ENCODE data around the gene BAHCC1. TPM values are rescaled to one million over a fixed set of nuclear protein-coding genes. Genes with fewer than 3 reads are reported as not detected.

Gene BAHCC1
- total and polyA plus RNA-seq, 2 of the 8 experiments (the other 6 are each of a cell fraction or from before 2014, with no cell fraction given), result 0.26 to 0.58 TPM

- H3K79me1 ChIP-seq (ENCODE audit: low read depth, low read length), result no peaks in the 10 kb centered on the region
- no peak overlapping the region for H3K23ac ChIP-seq (ENCODE audit: insufficient read length)
- no peak overlapping the region for H3K4me3 ChIP-seq (ENCODE audit: extremely low read depth in 1 of 4, insufficient read depth in 2 of 4, low read depth in 3 of 4, low read length in 4 of 4)
- WGBS, 2 experiments (ENCODE audit: extremely low coverage in 1 of 2, insufficient coverage in 1 of 2, insufficient read length in 1 of 2, insufficient replicate concordance in 2 of 2, low coverage in 1 of 2, low lambda C conversion rate in 2 of 2, missing lambda C conversion rate in 1 of 2), result 87% methylated on average over 45 of the region's 50 CpGs; no CpG with 5 or more reads in 1 of the 2 experiments
- 0 out of 2 replicates have a peak overlapping the region, but pooled peaks have one; percentile 27 for H2BK12ac ChIP-seq (ENCODE audit: low read depth, low read length)
- POLR2A ChIA-PET (ENCODE audit: partially characterized antibody), result interaction anchor here (0.6 to 1.4 kb wide), 3 partner anchors 20 to 52 kb away, joined by 3 to 6 read pairs (median 4); no protein-coding TSS in a partner anchor
- no peak overlapping the region for H2AFZ ChIP-seq (ENCODE audit: low read length)
- no peak overlapping the region for H2BK120ac ChIP-seq (replicated peaks; ENCODE audit: low read depth, low read length)
- H3K79me2 ChIP-seq (ENCODE audit: control insufficient read depth in 1 of 2, insufficient read depth in 2 of 2, low read length in 2 of 2), result no peaks in the 10 kb centered on the region
- TF ChIP-seq EGR1 (IDR thresholded peaks at IDR 0.05; ENCODE audit: borderline replicate concordance, low read depth, low read length) (peak; percentile 49; the same call in 1 of the 2 replicates), CTBP2 (IDR thresholded peaks at IDR 0.05; ENCODE audit: borderline replicate concordance, insufficient read depth, insufficient read length, low read length) (no peak)
- H4K91ac ChIP-seq (replicated peaks; ENCODE audit: insufficient read length, low read length), result no peak overlapping the region
- H4K8ac ChIP-seq (ENCODE audit: extremely low read depth, insufficient read depth, low read length), result no peak overlapping the region; the same call in 1 of the 2 replicates
- DNase-seq (ENCODE audit: low read depth in 1 of 2, low spot score in 2 of 2) (peak in 1 of 2 experiments; percentile 53), FAIRE-seq (no peak)
- H3K9me3 ChIP-seq (ENCODE audit: insufficient read depth in 2 of 2, low read depth in 1 of 2, low read length in 1 of 2), result no peaks in the 10 kb centered on the region
- H3K4me2 ChIP-seq (ENCODE audit: insufficient read depth in 1 of 2, low read depth in 2 of 2, low read length in 2 of 2), result no peak overlapping the region
- no peak overlapping the region; the same call in 1 of the 2 replicates for H2AK5ac ChIP-seq (ENCODE audit: low read depth, low read length)
- CTCF ChIA-PET (ENCODE audit: partially characterized antibody), result interaction anchor here (0.6 to 4.8 kb wide), 8 partner anchors 9 to 57 kb away, joined by 3 to 39 read pairs (median 6); no protein-coding TSS in a partner anchor
- 0 out of 2 replicates have a peak overlapping the region, but pooled peaks have one; percentile 35 for H2BK5ac ChIP-seq (ENCODE audit: low read depth, low read length)
- no peaks in the 10 kb centered on the region for H3K27me3 ChIP-seq (replicated peaks in 1 of 4; ENCODE audit: control insufficient read depth in 3 of 4, extremely low read depth in 1 of 4, insufficient read depth in 3 of 4, low read length in 3 of 4)
- peaks cover 0 to 8% (median 3%) of the 10 kb centered on the region in 4 experiments; a peak in 4 of 7 replicates for H3K4me1 ChIP-seq (replicated peaks in 1 of 4; ENCODE audit: control insufficient read depth in 3 of 4, insufficient read depth in 4 of 4, low read length in 3 of 4)
- no peaks in the 10 kb centered on the region for H3K23me2 ChIP-seq (ENCODE audit: low read depth, low read length)
- H3K14ac ChIP-seq (ENCODE audit: insufficient read length), result no peak overlapping the region
- no peak overlapping the region for H3K27ac ChIP-seq (ENCODE audit: low read depth, low read length)
- no peak overlapping the region for H3K56ac ChIP-seq (replicated peaks; ENCODE audit: insufficient read length, low read depth, low read length)
- H3K4ac ChIP-seq (replicated peaks; ENCODE audit: insufficient read length, low read depth, low read length), result no peak overlapping the region
- no peaks in the 10 kb centered on the region for H4K20me1 ChIP-seq (replicated peaks in 1 of 2; ENCODE audit: control insufficient read depth in 1 of 2, insufficient read depth in 2 of 2, low read length in 2 of 2)
- H3K18ac ChIP-seq (ENCODE audit: extremely low read depth, low read length), result peak overlapping the region; percentile 48; the same call in 1 of the 2 replicates
- H3K36me3 ChIP-seq (ENCODE audit: control insufficient read depth in 2 of 4, insufficient read depth in 4 of 4, low read length in 3 of 4), result no peaks in the 10 kb centered on the region
- no peak overlapping the region for H2BK20ac ChIP-seq (ENCODE audit: low read length)
- no peak overlapping the region for H4K5ac ChIP-seq (ENCODE audit: insufficient read length, low read depth, low read length)
- H3K9ac ChIP-seq (replicated peaks in 1 of 4; ENCODE audit: extremely low read depth in 1 of 4, low read depth in 3 of 4, low read length in 3 of 4), result no peak overlapping the region; a peak in 1 of 7 replicates
- no peak overlapping the region for H2BK15ac ChIP-seq (ENCODE audit: low read length)
Observed at GRCh38 chr17:81461607-81462500, 66.6 kb downstream of the BAHCC1 start.

Measured in H1 (cell line).